Natural killer cell treated with Interleukin-12 subunit alpha and Interleukin-12 subunit beta and Interleukin-15 and Interleukin-18, amount 100 ng/mL, for 72 hours (primary cell): ENCODE measurements around the gene FRYL. TPM values are rescaled to one million over a fixed set of nuclear protein-coding genes. Genes with fewer than 3 reads are reported as not detected.

Experiments
- ATAC-seq, 2 donors: fragments of 150-1000 bp; cut with Tn5 transposase in 1 of 2; sonication (Bioruptor Pico), chemical (Tn5 transposase) in 1 of 2; 2 replicates each; pipeline ENCODE4 v1.10.0; 2021
- DNase-seq: peaks from one replicate; pipeline ENCODE4 v3.0.0; 2022; ENCODE audit warnings: low spot score
- H3K27ac Mint-ChIP-seq, 2 donors: 1 replicate in 1 of 2; 2 replicates in 1 of 2; pipeline ENCODE4 v1.8.0; 2022; ENCODE audit warnings: mixed read lengths in 2 of 2, mild to moderate bottlenecking in 1 of 2, moderate library complexity in 1 of 2
- H3K27me3 Mint-ChIP-seq, 2 donors: 1 replicate in 1 of 2; 2 replicates in 1 of 2; pipeline ENCODE4 v1.8.0; 2022; ENCODE audit warnings: mixed read lengths in 2 of 2
- H3K36me3 Mint-ChIP-seq: one replicate; pipeline ENCODE4 v1.8.0; 2022; ENCODE audit warnings: mixed read lengths
- H3K4me1 Mint-ChIP-seq, 2 donors: 1 replicate in 1 of 2; 2 replicates in 1 of 2; pipeline ENCODE4 v1.8.0; 2022; ENCODE audit warnings: low read depth in 2 of 2, mixed read lengths in 2 of 2, mild to moderate bottlenecking in 1 of 2
- H3K4me3 Mint-ChIP-seq: one replicate; pipeline ENCODE4 v1.8.0; 2022; ENCODE audit warnings: mixed read lengths
- H3K9me3 Mint-ChIP-seq: 2 replicates; pipeline ENCODE4 v1.8.0; 2022; ENCODE audit warnings: mixed read lengths
- total RNA-seq, 2 donors: library from RNA; stranded (reverse); gene quantifications; one replicate each; pipeline ENCODE4 v1.2.3, GENCODE V29; 2022

The FRYL gene
- total RNA-seq, 2 donors from 2014 or later = 99.0 to 113 TPM

GRCh38 chr4:48509543-48509942 is 270.5 kb downstream of the FRYL start:
- DNase-seq (no peak), ATAC-seq (no peak)
- Mint-ChIP-seq H3K36me3 (peaks cover 27% of the 10 kb centered on the region), H3K27me3 (no peaks in the 10 kb centered on the region), H3K9me3 (no peaks in the 10 kb centered on the region), H3K27ac (no peak overlapping the region), H3K4me1 (no peaks in the 10 kb centered on the region), H3K4me3 (no peak overlapping the region)

GRCh38 chr4:48506716-48507115 is 273.4 kb downstream of the FRYL start:
- Mint-ChIP-seq H3K4me3 (no peak overlapping the region), H3K9me3 (no peaks in the 10 kb centered on the region), H3K27ac (no peak overlapping the region), H3K36me3 (peaks cover 14% of the 10 kb centered on the region), H3K27me3 (no peaks in the 10 kb centered on the region), H3K4me1 (no peaks in the 10 kb centered on the region)
- DNase-seq (no peak), ATAC-seq (no peak)

- ATAC-seq = no peak
- Mint-ChIP-seq H3K36me3 (peaks cover 12% of the 10 kb centered on the region), H3K4me1 (peaks cover 2 to 3% of the 10 kb centered on the region in 2 donors), H3K4me3 (no peak overlapping the region), H3K27ac (no peak overlapping the region), H3K27me3 (no peaks in the 10 kb centered on the region), H3K9me3 (no peaks in the 10 kb centered on the region)
- no peak for DNase-seq
Observed at GRCh38 chr4:48504352-48504751, 275.7 kb downstream of the FRYL start.

- H3K27me3 Mint-ChIP-seq = no peaks in the 10 kb centered on the region
- DNase-seq (no peak), ATAC-seq (no peak)
- H3K4me1 Mint-ChIP-seq = peaks cover 2 to 6% of the 10 kb centered on the region in 2 donors
- no peak overlapping the region for H3K4me3 Mint-ChIP-seq
- H3K27ac Mint-ChIP-seq = no peak overlapping the region
- no peaks in the 10 kb centered on the region for H3K9me3 Mint-ChIP-seq
- peaks cover 16% of the 10 kb centered on the region for H3K36me3 Mint-ChIP-seq
Observed at GRCh38 chr4:48504026-48504330, 276.1 kb downstream of the FRYL start.

- Mint-ChIP-seq H3K4me3 (no peak overlapping the region), H3K36me3 (peaks cover 19% of the 10 kb centered on the region), H3K27ac (no peak overlapping the region)
Observed at GRCh38 chr4:48503233-48504025, 276.6 kb downstream of the FRYL start.

GRCh38 chr4:48499551-48500066 is 280.5 kb downstream of the FRYL start:
- Mint-ChIP-seq H3K9me3 (no peaks in the 10 kb centered on the region), H3K27ac (no peak overlapping the region), H3K4me1 (peaks cover 2 to 6% of the 10 kb centered on the region in 2 donors), H3K36me3 (peaks cover 13% of the 10 kb centered on the region), H3K27me3 (no peaks in the 10 kb centered on the region), H3K4me3 (no peak overlapping the region)
- no peak for DNase-seq
- no peak for ATAC-seq

More at GRCh38 chr4:48503233-48504025, 276.6 kb downstream of the FRYL start:
- Mint-ChIP-seq H3K4me1 (peaks cover 2 to 6% of the 10 kb centered on the region in 2 donors), H3K9me3 (no peaks in the 10 kb centered on the region), H3K27me3 (no peaks in the 10 kb centered on the region)
- DNase-seq = no peak
- no peak for ATAC-seq

GRCh38 chr4:48498895-48499294 is 281.2 kb downstream of the FRYL start:
- Mint-ChIP-seq H3K9me3 (no peaks in the 10 kb centered on the region), H3K27ac (no peak overlapping the region), H3K4me1 (peaks cover 2 to 6% of the 10 kb centered on the region in 2 donors), H3K27me3 (no peaks in the 10 kb centered on the region), H3K4me3 (no peak overlapping the region), H3K36me3 (peaks cover 13% of the 10 kb centered on the region)
- DNase-seq (no peak), ATAC-seq (no peak)

GRCh38 chr4:48495941-48496340 is 284.1 kb downstream of the FRYL start:
- H3K27me3 Mint-ChIP-seq = peaks cover 0 to 7% of the 10 kb centered on the region in 2 donors
- DNase-seq (no peak), ATAC-seq (no peak)
- no peak overlapping the region for H3K4me3 Mint-ChIP-seq
- peaks cover 8% of the 10 kb centered on the region for H3K36me3 Mint-ChIP-seq
- H3K27ac Mint-ChIP-seq = no peak overlapping the region
- H3K4me1 Mint-ChIP-seq = peaks cover 2 to 6% of the 10 kb centered on the region in 2 donors
- H3K9me3 Mint-ChIP-seq = no peaks in the 10 kb centered on the region

GRCh38 chr4:48493452-48494100 is 286.5 kb downstream of the FRYL start:
- ATAC-seq (no peak), DNase-seq (no peak)
- H3K27ac Mint-ChIP-seq = no peak overlapping the region
- H3K9me3 Mint-ChIP-seq = no peaks in the 10 kb centered on the region
- peaks cover 3 to 13% of the 10 kb centered on the region in 2 donors for H3K27me3 Mint-ChIP-seq
- no peaks in the 10 kb centered on the region for H3K4me1 Mint-ChIP-seq
- no peak overlapping the region for H3K4me3 Mint-ChIP-seq
- H3K36me3 Mint-ChIP-seq = no peaks in the 10 kb centered on the region

GRCh38 chr4:48491514-48492176 is 288.4 kb downstream of the FRYL start:
- H3K27ac Mint-ChIP-seq = no peak overlapping the region
- ATAC-seq (peak in 1 of 2 donors; percentile 9), DNase-seq (no peak)
- H3K4me3 Mint-ChIP-seq = no peak overlapping the region
- no peaks in the 10 kb centered on the region for H3K36me3 Mint-ChIP-seq
- H3K9me3 Mint-ChIP-seq = no peaks in the 10 kb centered on the region
- H3K4me1 Mint-ChIP-seq = no peaks in the 10 kb centered on the region
- peaks cover 14 to 29% of the 10 kb centered on the region in 2 donors for H3K27me3 Mint-ChIP-seq

GRCh38 chr4:48490680-48491513 is 289.2 kb downstream of the FRYL start:
- ATAC-seq = peak; percentile 40 to 45
- no peak for DNase-seq
- H3K9me3 Mint-ChIP-seq = no peaks in the 10 kb centered on the region
- no peak overlapping the region for H3K27ac Mint-ChIP-seq
- no peaks in the 10 kb centered on the region for H3K4me1 Mint-ChIP-seq
- H3K4me3 Mint-ChIP-seq = no peak overlapping the region
- no peaks in the 10 kb centered on the region for H3K36me3 Mint-ChIP-seq
- peaks cover 14 to 30% of the 10 kb centered on the region in 2 donors for H3K27me3 Mint-ChIP-seq

GRCh38 chr4:48490012-48490679 is 289.9 kb downstream of the FRYL start, which contains the start of gene ZAR1:
ZAR1 (plus strand) TSS chr4:48490252; CDS start chr4:48490292, 40 bp downstream.
- DNase-seq (no peak), ATAC-seq (peak; percentile 45 to 56)
- H3K27me3 Mint-ChIP-seq = peaks cover 15 to 38% of the 10 kb centered on the region in 2 donors
- H3K27ac Mint-ChIP-seq = no peak within 1 kb of the TSS
- no peaks in the 10 kb centered on the region for H3K4me1 Mint-ChIP-seq
- no peaks in the 10 kb centered on the region for H3K9me3 Mint-ChIP-seq
- peak within 1 kb of the TSS; percentile 45 for H3K4me3 Mint-ChIP-seq
- no peaks in the 10 kb centered on the region for H3K36me3 Mint-ChIP-seq

GRCh38 chr4:48489683-48490011 is 290.4 kb downstream of the FRYL start:
- H3K4me3 Mint-ChIP-seq = peak overlapping the region; percentile 45

More at GRCh38 chr4:48489683-48490011, 290.4 kb downstream of the FRYL start:
- ATAC-seq (no peak), DNase-seq (no peak)
- H3K27me3 Mint-ChIP-seq = peaks cover 20 to 43% of the 10 kb centered on the region in 2 donors
- H3K9me3 Mint-ChIP-seq = no peaks in the 10 kb centered on the region
- H3K27ac Mint-ChIP-seq = no peak overlapping the region
- no peaks in the 10 kb centered on the region for H3K36me3 Mint-ChIP-seq
- peaks cover 3 to 4% of the 10 kb centered on the region in 2 donors for H3K4me1 Mint-ChIP-seq
